ENCODE measurements around the gene CST7. TPM values are rescaled to one million over a fixed set of nuclear protein-coding genes. Genes with fewer than 3 reads are reported as not detected.
"Not testable (repeated sequence)": the region's sequence is repeated elsewhere in the genome, so short reads cannot be mapped to it uniquely, and the experiment has no call there.

The CST7 gene
- total and polyA plus RNA-seq, 2 donors from 2014 or later, result 1.4 to 3.7 TPM

DNA sequence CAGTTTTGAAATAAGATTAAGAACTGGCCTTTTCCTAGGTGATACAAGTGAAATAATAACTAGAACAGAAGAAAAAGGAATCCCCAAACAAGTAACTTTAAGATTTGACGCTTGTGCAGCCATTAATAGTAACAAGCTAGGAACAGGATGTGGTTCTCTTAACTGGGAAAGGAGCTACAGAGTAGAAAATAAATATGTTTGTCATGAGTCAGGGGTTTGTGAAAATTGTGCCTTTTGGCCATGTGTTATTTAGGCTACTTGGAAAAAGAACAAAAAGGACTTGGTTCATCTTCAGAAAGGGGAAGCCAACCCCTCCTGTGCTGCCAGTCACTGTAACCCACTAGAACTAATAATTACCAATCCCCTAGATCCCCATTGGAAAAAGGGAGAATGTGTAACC is 17.2 kb upstream of the CST7 start:
- H3K9me3 ChIP-seq (ENCODE audit: control insufficient read depth in 2 of 3, insufficient read depth in 1 of 3, low read length in 3 of 3); H3K9ac ChIP-seq (ENCODE audit: low read length in 3 of 3); DNase-seq; FAIRE-seq; intact Hi-C loops (cut with DNase I); H3K27me3 ChIP-seq (ENCODE audit: control insufficient read depth, insufficient read depth, low read length); H3K27ac ChIP-seq (ENCODE audit: low read depth in 2 of 2, low read length in 2 of 2); H3K4me1 ChIP-seq (ENCODE audit: control insufficient read depth in 2 of 3, insufficient read depth in 2 of 3, low read depth in 1 of 3, low read length in 3 of 3); H3K36me3 ChIP-seq (ENCODE audit: control insufficient read depth in 2 of 3, insufficient read depth in 3 of 3, low read length in 3 of 3): not testable (repeated sequence)
- H3K4me3 ChIP-seq (ENCODE audit: low read length in 3 of 3), result peak overlapping the region in 2 of 3 donors; percentile 29 to 67

DNA sequence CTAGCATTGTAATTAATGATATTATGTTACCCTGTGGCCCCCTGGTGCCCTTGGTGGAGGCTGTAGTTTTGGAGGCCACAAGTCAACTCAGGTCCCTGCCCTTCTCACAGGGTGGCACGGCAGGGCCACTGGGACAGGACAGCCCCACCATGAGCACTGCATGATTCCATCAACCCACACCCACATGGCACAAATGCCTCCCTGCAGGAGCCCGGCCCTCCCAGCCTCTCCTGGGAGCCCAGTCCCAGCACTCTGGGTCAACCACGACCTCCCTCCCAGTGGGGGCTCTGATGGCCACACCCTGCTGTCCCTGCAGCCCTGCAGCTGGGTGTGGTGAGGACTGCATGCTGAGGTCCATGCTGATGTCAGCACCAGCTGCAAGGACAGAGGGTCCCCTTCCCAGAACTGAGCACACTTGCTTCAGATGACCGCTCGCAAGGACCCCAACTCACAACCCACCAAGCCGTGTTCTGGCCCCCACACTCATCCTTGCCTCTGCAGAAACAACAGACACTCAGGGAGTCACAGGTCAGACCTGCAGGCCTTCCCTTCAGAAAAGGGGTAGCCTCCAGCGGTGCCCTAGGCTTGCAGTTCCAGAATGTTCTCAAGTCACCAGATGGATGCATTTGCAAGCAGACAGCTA is 15.7 kb upstream of the CST7 start:
- intact Hi-C loops (cut with DNase I), result no loop called here
- peaks cover 0 to 4% (median 0%) of the 10 kb centered on the region in 3 donors for H3K4me1 ChIP-seq (ENCODE audit: control insufficient read depth in 2 of 3, insufficient read depth in 2 of 3, low read depth in 1 of 3, low read length in 3 of 3)
- no peaks in the 10 kb centered on the region for H3K9me3 ChIP-seq (ENCODE audit: control insufficient read depth in 2 of 3, insufficient read depth in 1 of 3, low read length in 3 of 3)
- H3K4me3 ChIP-seq (ENCODE audit: low read length in 3 of 3), result no peak overlapping the region
- no peaks in the 10 kb centered on the region for H3K36me3 ChIP-seq (ENCODE audit: control insufficient read depth in 2 of 3, insufficient read depth in 3 of 3, low read length in 3 of 3)
- H3K27me3 ChIP-seq (ENCODE audit: control insufficient read depth, insufficient read depth, low read length), result no peaks in the 10 kb centered on the region
- no peak for FAIRE-seq
- no peak overlapping the region for H3K27ac ChIP-seq (ENCODE audit: low read depth in 2 of 2, low read length in 2 of 2)
- H3K9ac ChIP-seq (ENCODE audit: low read length in 3 of 3), result no peak overlapping the region
- TF ChIP-seq, protein P1, sequence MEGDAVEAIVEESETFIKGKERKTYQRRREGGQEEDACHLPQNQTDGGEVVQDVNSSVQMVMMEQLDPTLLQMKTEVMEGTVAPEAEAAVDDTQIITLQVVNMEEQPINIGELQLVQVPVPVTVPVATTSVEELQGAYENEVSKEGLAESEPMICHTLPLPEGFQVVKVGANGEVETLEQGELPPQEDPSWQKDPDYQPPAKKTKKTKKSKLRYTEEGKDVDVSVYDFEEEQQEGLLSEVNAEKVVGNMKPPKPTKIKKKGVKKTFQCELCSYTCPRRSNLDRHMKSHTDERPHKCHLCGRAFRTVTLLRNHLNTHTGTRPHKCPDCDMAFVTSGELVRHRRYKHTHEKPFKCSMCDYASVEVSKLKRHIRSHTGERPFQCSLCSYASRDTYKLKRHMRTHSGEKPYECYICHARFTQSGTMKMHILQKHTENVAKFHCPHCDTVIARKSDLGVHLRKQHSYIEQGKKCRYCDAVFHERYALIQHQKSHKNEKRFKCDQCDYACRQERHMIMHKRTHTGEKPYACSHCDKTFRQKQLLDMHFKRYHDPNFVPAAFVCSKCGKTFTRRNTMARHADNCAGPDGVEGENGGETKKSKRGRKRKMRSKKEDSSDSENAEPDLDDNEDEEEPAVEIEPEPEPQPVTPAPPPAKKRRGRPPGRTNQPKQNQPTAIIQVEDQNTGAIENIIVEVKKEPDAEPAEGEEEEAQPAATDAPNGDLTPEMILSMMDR (IDR thresholded peaks at IDR 0.05; ENCODE audit: borderline replicate concordance, extremely low read depth, insufficient read depth), result no peak
- DNase-seq, result peak in 1 of 5 donors; percentile 21

DNA sequence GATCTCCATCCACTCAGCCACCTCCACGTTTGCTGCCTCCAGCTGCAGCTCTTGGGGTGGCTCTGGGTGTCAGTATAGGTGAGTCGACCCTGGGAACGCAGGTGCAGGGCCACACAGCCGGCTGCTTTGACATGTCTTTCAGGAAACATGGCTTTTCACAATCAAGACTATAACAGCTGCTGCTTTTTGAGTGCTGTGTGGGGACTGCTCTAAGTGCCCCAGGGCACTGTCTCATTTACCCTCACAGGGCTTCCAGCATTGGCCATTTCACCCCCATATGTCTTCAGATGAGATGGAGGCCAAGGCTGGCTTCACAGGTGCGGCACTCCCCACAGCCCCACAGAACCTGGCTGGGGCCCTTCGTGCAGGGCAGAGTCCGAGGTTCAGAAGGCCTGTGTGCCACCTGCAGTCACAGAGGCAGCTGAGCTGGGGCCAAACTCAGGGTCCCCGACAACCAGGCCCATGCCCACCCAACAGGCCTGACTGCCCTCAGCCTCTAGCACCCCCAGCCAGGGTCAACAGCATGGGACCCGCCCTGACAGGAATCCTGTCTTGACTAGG is 14.9 kb upstream of the CST7 start:
- H3K27me3 ChIP-seq (ENCODE audit: control insufficient read depth, insufficient read depth, low read length), result no peaks in the 10 kb centered on the region
- no peak overlapping the region for H3K4me3 ChIP-seq (ENCODE audit: low read length in 3 of 3)
- DNase-seq (no peak), FAIRE-seq (no peak)
- no peaks in the 10 kb centered on the region for H3K36me3 ChIP-seq (ENCODE audit: control insufficient read depth in 2 of 3, insufficient read depth in 3 of 3, low read length in 3 of 3)
- peaks cover 0 to 4% (median 0%) of the 10 kb centered on the region in 3 donors for H3K4me1 ChIP-seq (ENCODE audit: control insufficient read depth in 2 of 3, insufficient read depth in 2 of 3, low read depth in 1 of 3, low read length in 3 of 3)
- H3K9me3 ChIP-seq (ENCODE audit: control insufficient read depth in 2 of 3, insufficient read depth in 1 of 3, low read length in 3 of 3), result no peaks in the 10 kb centered on the region
- intact Hi-C loops (cut with DNase I), result no loop called here
- TF ChIP-seq, protein P1 (IDR thresholded peaks at IDR 0.05; ENCODE audit: borderline replicate concordance, extremely low read depth, insufficient read depth), result no peak
- no peak overlapping the region for H3K9ac ChIP-seq (ENCODE audit: low read length in 3 of 3)
- H3K27ac ChIP-seq (ENCODE audit: low read depth in 2 of 2, low read length in 2 of 2), result no peak overlapping the region

DNA sequence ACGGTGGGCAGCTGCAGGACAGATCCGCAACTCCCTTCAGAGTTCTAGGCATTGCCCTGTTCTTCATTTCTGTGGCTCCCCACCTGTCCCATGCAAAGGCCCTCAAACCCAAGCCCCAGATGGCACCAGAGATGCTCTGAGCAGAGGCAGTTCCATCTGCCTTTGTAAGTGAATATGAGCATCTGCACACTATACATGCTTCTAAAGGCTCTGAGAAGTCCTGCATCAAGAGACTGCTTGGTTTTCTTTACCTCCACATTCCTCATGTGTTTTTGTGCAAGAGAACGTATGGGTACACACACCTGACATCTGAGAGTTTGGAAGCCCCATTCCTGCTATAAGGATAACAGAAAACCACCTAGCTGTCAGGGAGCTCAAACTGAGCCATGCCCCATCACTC is 14.4 kb upstream of the CST7 start:
- Histone ChIP-seq H3K36me3 (ENCODE audit: control insufficient read depth in 2 of 3, insufficient read depth in 3 of 3, low read length in 3 of 3) (no peaks in the 10 kb centered on the region), H3K27me3 (ENCODE audit: control insufficient read depth, insufficient read depth, low read length) (no peaks in the 10 kb centered on the region), H3K9me3 (ENCODE audit: control insufficient read depth in 2 of 3, insufficient read depth in 1 of 3, low read length in 3 of 3) (no peaks in the 10 kb centered on the region), H3K4me3 (ENCODE audit: low read length in 3 of 3) (no peak overlapping the region), H3K27ac (ENCODE audit: low read depth in 2 of 2, low read length in 2 of 2) (no peak overlapping the region), H3K9ac (ENCODE audit: low read length in 3 of 3) (no peak overlapping the region), H3K4me1 (ENCODE audit: control insufficient read depth in 2 of 3, insufficient read depth in 2 of 3, low read depth in 1 of 3, low read length in 3 of 3) (peaks cover 0 to 4% (median 0%) of the 10 kb centered on the region in 3 donors)
- intact Hi-C loops (cut with DNase I), result no loop called here
- TF ChIP-seq, protein P1 (IDR thresholded peaks at IDR 0.05; ENCODE audit: borderline replicate concordance, extremely low read depth, insufficient read depth), result no peak
- FAIRE-seq, result no peak
- DNase-seq, result no peak
